ENCODE data around the gene TBC1D24. TPM values are rescaled to one million over a fixed set of nuclear protein-coding genes. Genes with fewer than 3 reads are reported as not detected.

The TBC1D24 gene
- total RNA-seq, result 10 to 100 TPM in 3 of 4 donors, 1 to 10 TPM in 1; 5.6 to 16.2 (median 13.6) TPM

DNA sequence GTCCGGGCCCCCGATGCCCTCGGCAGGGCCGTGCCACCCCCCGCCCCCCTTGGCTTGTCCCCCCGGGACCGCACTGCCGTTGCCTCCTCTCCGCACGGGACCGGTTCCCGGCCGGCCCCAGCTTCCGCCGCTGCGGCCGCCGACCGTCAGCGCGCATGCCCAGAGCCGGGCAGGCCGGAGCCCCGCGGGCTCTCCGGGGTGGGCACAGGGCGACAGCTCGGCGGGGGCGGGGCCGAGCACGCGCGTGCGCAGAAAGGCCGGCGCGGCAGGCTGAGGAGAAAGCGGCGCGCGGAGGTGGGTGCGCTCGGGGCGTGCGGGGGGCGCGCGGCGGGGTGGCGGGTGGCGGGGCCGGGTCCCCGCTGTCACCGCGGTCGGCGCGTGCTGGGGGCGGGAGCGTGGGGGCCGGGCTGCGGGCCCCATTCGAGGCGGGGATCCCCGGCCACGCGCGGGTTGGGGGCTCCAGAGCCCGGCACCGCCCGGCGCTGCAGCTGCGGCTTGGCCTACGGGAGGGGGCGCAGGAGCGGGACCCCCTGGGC is at the start of gene TBC1D24:
Gene TBC1D24 (plus strand): TSS at position 251 of the 536 bp plus-strand sequence. CDS start 21,022 bp downstream, outside the sequence.
- H3K27me3 ChIP-seq, result peaks cover 0 to 24% of the 10 kb centered on the region in 2 donors
- peak; percentile 83 to 94 (median 89) for DNase-seq
- peak within 1 kb of the TSS; percentile 77 to 86 (median 82) for H3K27ac ChIP-seq
- H3K4me1 ChIP-seq, result peaks cover 0 to 44% (median 20%) of the 10 kb centered on the region in 4 donors
- H3K9me3 ChIP-seq, result no peaks in the 10 kb centered on the region
- H3K4me3 ChIP-seq, result peak within 1 kb of the TSS; percentile 84 to 91 (median 86)
- TF ChIP-seq, protein P1, sequence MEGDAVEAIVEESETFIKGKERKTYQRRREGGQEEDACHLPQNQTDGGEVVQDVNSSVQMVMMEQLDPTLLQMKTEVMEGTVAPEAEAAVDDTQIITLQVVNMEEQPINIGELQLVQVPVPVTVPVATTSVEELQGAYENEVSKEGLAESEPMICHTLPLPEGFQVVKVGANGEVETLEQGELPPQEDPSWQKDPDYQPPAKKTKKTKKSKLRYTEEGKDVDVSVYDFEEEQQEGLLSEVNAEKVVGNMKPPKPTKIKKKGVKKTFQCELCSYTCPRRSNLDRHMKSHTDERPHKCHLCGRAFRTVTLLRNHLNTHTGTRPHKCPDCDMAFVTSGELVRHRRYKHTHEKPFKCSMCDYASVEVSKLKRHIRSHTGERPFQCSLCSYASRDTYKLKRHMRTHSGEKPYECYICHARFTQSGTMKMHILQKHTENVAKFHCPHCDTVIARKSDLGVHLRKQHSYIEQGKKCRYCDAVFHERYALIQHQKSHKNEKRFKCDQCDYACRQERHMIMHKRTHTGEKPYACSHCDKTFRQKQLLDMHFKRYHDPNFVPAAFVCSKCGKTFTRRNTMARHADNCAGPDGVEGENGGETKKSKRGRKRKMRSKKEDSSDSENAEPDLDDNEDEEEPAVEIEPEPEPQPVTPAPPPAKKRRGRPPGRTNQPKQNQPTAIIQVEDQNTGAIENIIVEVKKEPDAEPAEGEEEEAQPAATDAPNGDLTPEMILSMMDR (IDR thresholded peaks at IDR 0.05), result no peak
- peak; percentile 33 to 47 for TF ChIP-seq POLR2A (IDR thresholded peaks at IDR 0.05)
- no peaks in the 10 kb centered on the region for H3K36me3 ChIP-seq

DNA sequence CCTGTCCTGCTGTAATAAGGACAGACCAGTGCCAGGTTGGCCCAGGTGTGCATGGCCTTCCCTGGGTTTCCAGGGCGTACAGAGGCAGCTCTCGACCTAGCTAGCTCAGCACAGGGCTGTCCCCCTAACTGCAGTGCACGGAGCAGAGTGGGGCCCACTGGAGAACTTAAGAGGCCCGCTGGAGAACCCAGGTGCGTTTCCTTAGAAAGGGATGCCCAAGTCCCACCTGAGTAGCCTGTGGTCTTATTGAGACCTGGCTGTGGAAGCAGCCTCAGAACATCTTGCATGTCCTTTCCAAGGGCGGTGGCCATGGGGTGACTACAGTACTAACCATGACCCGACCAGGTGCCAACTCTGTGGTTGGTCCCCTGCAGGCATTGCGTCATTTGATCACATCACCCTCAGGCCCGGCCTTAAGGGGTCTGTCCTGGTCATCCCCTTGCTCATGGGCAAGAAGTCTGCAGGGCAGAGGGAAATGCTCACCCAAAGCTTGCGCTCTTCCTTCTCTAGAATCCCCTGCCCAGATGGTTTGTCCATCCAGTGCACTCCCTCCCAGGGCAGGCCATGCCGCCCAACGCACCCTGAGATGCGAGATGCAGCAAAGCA is 49.0 kb upstream of the TBC1D24 start:
- DNase-seq, result no peak
- H3K36me3 ChIP-seq, result no peaks in the 10 kb centered on the region

DNA sequence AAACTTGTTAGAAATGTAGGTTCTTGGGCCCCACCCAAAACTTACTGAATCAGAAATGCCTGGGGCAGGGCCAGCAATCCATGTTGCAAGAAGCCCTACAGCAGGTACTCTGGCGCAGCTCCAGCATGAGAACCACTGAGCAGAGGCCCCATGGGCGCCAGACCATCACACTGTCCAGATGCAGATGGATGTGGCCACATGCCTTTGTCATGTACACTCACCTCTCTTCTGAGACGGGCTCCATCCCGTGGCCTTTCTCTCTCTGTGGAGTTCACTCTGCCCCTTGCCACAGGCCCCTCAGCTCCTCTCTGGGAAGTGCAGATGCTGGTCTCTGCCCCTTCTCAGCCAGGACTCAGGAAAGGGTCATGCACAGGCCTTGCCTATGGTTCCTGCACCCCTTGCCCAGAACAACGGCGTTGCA is 48.0 kb upstream of the TBC1D24 start:
- no peaks in the 10 kb centered on the region for H3K27me3 ChIP-seq
- H3K9me3 ChIP-seq, result no peaks in the 10 kb centered on the region
- no peak overlapping the region for H3K4me3 ChIP-seq
- peaks cover 0 to 16% (median 5%) of the 10 kb centered on the region in 4 donors for H3K4me1 ChIP-seq
- TF ChIP-seq POLR2A (IDR thresholded peaks at IDR 0.05), result no peak
- TF ChIP-seq, protein P1 (IDR thresholded peaks at IDR 0.05), result no peak
- no peak overlapping the region for H3K27ac ChIP-seq
- no peak for DNase-seq
- no peaks in the 10 kb centered on the region for H3K36me3 ChIP-seq

More for the DNA sequence above, 49.0 kb upstream of the TBC1D24 start:
- Histone ChIP-seq H3K27ac (no peak overlapping the region), H3K9me3 (no peaks in the 10 kb centered on the region), H3K4me1 (peaks cover 0 to 16% (median 5%) of the 10 kb centered on the region in 4 donors), H3K27me3 (no peaks in the 10 kb centered on the region), H3K4me3 (no peak overlapping the region)
- TF ChIP-seq, protein P1 (IDR thresholded peaks at IDR 0.05), result no peak
- no peak for TF ChIP-seq POLR2A (IDR thresholded peaks at IDR 0.05)

DNA sequence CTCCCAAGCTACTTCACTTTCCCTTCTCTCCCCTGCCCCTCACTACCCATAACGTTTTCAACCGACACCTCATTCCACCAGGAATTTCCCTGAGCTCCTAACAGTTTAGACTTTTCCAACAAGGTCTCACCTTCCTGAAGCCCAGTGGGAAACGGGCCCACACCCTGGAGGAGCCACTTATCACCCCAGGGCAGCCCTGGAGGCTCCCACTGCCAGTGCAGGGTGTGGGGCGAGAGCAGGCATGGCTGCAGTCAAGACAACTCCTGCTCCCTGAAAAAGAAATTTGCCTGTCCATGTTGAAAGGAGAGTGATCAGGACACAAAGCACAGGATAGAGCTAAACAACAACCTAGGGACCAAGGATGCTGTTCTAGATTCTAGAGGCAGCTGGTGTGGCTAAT is 47.4 kb upstream of the TBC1D24 start:
- DNase-seq, result no peak
- H3K4me1 ChIP-seq, result peaks cover 0 to 16% (median 5%) of the 10 kb centered on the region in 4 donors
- no peaks in the 10 kb centered on the region for H3K27me3 ChIP-seq
- no peak overlapping the region for H3K27ac ChIP-seq
- H3K4me3 ChIP-seq, result no peak overlapping the region
- H3K9me3 ChIP-seq, result no peaks in the 10 kb centered on the region
- no peaks in the 10 kb centered on the region for H3K36me3 ChIP-seq
- TF ChIP-seq POLR2A (IDR thresholded peaks at IDR 0.05), result no peak
- TF ChIP-seq, protein P1 (IDR thresholded peaks at IDR 0.05), result no peak

DNA sequence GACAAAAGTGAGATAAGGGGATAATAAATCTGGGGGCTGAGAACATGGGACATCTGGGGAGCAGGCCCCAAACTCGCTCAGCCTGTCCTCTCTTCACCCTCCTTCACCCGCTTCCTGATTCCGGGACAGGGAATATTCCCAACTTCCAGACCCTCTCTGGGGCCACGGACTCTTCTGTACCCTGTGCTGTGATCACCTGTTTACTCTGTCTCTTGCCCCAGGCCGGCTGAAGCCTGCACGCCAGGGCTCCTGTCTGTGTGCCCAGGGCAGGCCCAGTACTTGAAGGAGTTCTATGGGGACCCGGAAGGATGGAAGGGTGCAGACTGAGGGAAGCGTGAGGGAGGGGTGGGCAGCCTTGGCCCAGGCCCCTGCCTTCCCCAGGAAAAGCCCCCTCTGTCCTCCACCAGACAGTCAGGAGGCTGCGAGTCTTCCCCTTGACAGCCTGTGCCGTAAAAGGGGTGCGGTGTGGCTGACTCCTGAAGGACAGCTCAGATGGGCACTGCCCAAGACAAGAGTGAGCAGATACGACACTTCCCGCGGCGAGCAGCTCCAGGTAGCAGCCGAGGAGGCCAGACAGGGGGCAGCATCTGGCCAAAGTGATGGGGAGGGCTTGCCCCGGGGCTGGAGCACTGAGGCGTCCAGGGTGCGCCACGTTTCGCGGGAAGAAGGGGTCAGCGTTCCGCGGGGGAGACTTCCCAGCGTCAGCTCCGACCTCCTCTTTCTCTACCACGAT is 46.7 kb upstream of the TBC1D24 start:
- TF ChIP-seq, protein P1 (IDR thresholded peaks at IDR 0.05), result peak in 4 of 6 experiments; percentile 13 to 34 (median 21)
- TF ChIP-seq POLR2A (IDR thresholded peaks at IDR 0.05), result no peak
- Histone ChIP-seq H3K27ac (peak overlapping the region; percentile 60 to 79 (median 72)), H3K4me3 (peak overlapping the region; percentile 62 to 96 (median 88)), H3K9me3 (no peaks in the 10 kb centered on the region), H3K27me3 (no peaks in the 10 kb centered on the region), H3K36me3 (peaks cover 0 to 4% (median 0%) of the 10 kb centered on the region in 3 donors), H3K4me1 (peaks cover 0 to 16% (median 5%) of the 10 kb centered on the region in 4 donors)
- peak; percentile 47 to 73 (median 65) for DNase-seq
